ENCODE data around the gene CABLES2.

DNA sequence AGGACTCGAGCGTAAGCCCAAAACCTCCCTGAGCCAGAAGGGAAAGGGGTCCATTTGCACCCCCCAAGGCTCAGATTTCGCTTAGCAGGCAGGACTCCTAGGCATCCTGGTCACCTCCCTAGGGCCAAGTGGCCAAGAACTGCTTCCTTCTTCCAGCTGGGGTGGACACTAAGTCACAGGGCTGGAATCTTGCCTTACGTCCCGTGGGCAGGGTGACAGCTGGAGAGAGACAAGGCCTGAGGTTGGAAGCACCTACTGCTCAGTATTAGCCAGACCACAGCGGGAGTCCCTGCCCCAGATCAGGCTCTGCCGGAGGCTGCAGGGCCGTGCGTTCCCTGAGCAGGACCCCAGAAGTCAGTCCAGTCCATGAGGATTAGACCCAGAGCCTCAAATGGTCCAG lies 59.6 kb downstream of the CABLES2 start:
- TF ChIP-seq, protein P1, sequence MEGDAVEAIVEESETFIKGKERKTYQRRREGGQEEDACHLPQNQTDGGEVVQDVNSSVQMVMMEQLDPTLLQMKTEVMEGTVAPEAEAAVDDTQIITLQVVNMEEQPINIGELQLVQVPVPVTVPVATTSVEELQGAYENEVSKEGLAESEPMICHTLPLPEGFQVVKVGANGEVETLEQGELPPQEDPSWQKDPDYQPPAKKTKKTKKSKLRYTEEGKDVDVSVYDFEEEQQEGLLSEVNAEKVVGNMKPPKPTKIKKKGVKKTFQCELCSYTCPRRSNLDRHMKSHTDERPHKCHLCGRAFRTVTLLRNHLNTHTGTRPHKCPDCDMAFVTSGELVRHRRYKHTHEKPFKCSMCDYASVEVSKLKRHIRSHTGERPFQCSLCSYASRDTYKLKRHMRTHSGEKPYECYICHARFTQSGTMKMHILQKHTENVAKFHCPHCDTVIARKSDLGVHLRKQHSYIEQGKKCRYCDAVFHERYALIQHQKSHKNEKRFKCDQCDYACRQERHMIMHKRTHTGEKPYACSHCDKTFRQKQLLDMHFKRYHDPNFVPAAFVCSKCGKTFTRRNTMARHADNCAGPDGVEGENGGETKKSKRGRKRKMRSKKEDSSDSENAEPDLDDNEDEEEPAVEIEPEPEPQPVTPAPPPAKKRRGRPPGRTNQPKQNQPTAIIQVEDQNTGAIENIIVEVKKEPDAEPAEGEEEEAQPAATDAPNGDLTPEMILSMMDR (IDR thresholded peaks at IDR 0.05) = no peak
- no peak for TF ChIP-seq NFYB (CRISPR knock-in tag; conservative IDR thresholded peaks at IDR 0.05; ENCODE audit: low read depth)
- no peak for TF ChIP-seq ELF4 (CRISPR knock-in tag; IDR thresholded peaks at IDR 0.05; ENCODE audit: low read depth)
- TF ChIP-seq TEAD1 (CRISPR knock-in tag; IDR thresholded peaks at IDR 0.05) = no peak
- no peak for TF ChIP-seq USF2 (CRISPR knock-in tag; IDR thresholded peaks at IDR 0.05)
- no peak for TF ChIP-seq AFF4 (CRISPR knock-in tag; IDR thresholded peaks at IDR 0.05; ENCODE audit: borderline replicate concordance)
